Omental fat pad (tissue), 4 donors: ENCODE results near the gene PGLYRP2. TPM values are rescaled to one million over a fixed set of nuclear protein-coding genes. Genes with fewer than 3 reads are reported as not detected.
A peak's percentile ranks its signal among the peaks of the same experiment; 100 is the strongest.

Experiments
- ATAC-seq: fragments of 150-250 bp; one replicate; pipeline ENCODE4 v1.9.1; 2016; ENCODE audit warnings: mild to moderate bottlenecking, moderate library complexity; ENCODE audit not compliant: low FRiP score
- DNase-seq: peaks from one replicate; pipeline ENCODE4 v3.0.0-alpha.2; 2019; ENCODE audit warnings: low spot score
- CTCF ChIP-seq, 3 donors: fragments of 450-650 bp; IDR thresholded peaks; one replicate each; pipeline ENCODE4 v1.5.1; 2016 to 2017; ENCODE audit warnings: antibody characterized with exemption in 3 of 3, mild to moderate bottlenecking in 3 of 3, moderate library complexity in 2 of 3
- total RNA-seq, 4 donors: library from RNA; depleted of rRNA; stranded (reverse); fragments of >200 nt; gene quantifications; one replicate each; pipeline ENCODE4 v1.1.0, GENCODE V29; 2016

PGLYRP2 gene
- total RNA-seq, 4 donors from 2014 or later, result not detected

GRCh38 chr19:15450528-15450890 is 28.8 kb downstream of the PGLYRP2 start:
- TF ChIP-seq CTCF (IDR thresholded peaks at IDR 0.05), result no peak
- ATAC-seq, result no peak

GRCh38 chr19:15449620-15450527 is 29.4 kb downstream of the PGLYRP2 start, which contains the start of gene WIZ:
WIZ (minus strand) TSS chr19:15449956; CDS start chr19:15448307, 1,649 bp downstream.
- ATAC-seq (peak; percentile 45), DNase-seq (peak; percentile 61)
- no peak for TF ChIP-seq CTCF (IDR thresholded peaks at IDR 0.05)

More at GRCh38 chr19:15450528-15450890, 28.8 kb downstream of the PGLYRP2 start:
- no peak for DNase-seq

- no peak for TF ChIP-seq CTCF (IDR thresholded peaks at IDR 0.05)
- no peak for DNase-seq
- ATAC-seq, result no peak
These were observed 30.3 kb downstream of the PGLYRP2 start for GRCh38 chr19:15448778-15449619.

GRCh38 chr19:15448044-15448777 is 31.1 kb downstream of the PGLYRP2 start:
- TF ChIP-seq CTCF (IDR thresholded peaks at IDR 0.05), result no peak
- no peak for DNase-seq
- no peak for ATAC-seq

- no peak for TF ChIP-seq CTCF (IDR thresholded peaks at IDR 0.05)
- ATAC-seq, result no peak
- no peak for DNase-seq
These were observed 32.2 kb downstream of the PGLYRP2 start for GRCh38 chr19:15447057-15447456.

- no peak for DNase-seq
- no peak for ATAC-seq
- no peak for TF ChIP-seq CTCF (IDR thresholded peaks at IDR 0.05)
These were observed 33.4 kb downstream of the PGLYRP2 start for GRCh38 chr19:15445807-15446376.
